Effector CD4-positive, alpha-beta T cell (primary cell): ENCODE data around the gene GUK1.
A peak's percentile ranks its signal among the peaks of the same experiment; 100 is the strongest.
"Not testable (repeated sequence)": the region's sequence is repeated elsewhere in the genome, so short reads cannot be mapped to it uniquely, and the experiment has no call there.

Experiments
- DNase-seq: peaks from one replicate; pipeline ENCODE4 v3.0.0-alpha.2; 2020

The GUK1 gene

GRCh38 chr1:228104526-228105269, 35.4 kb upstream of the GUK1 start:
- no peak for DNase-seq

DNA sequence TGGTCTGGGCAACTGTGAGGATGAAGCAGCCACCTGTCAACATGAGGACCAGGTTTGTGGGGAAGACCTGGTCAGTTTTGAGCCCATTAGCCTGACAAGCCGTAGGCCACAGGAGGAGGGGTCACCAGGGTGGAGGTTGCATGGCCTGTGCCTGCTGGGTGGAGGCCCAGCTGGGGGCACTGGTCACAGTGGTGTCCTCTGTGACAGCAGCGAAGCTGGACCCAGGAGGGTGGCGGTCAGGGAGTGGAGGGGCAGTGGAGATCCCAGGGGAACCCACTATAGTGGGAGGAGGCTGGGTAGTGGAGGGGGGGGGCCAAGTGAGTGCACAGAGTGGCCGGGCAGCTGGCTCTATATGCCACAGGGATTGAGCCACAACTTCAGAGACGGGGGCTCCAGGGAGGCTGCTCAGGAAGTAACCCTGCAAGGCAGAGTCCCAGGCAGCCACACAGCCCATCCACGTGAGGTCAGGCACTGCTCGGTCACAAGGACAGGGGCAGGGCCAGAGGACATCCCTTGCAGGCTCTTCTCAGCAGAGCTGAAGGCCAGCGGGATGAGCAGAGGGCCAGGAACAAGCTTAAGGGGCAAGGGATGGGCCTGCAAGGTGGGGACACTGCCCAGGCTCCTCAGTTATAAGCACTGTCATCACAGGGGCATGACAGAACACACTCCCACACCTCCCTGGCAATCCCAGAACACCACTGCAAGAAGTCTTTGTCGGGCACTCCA, 34.6 kb upstream of the GUK1 start:
- DNase-seq: no peak

DNA sequence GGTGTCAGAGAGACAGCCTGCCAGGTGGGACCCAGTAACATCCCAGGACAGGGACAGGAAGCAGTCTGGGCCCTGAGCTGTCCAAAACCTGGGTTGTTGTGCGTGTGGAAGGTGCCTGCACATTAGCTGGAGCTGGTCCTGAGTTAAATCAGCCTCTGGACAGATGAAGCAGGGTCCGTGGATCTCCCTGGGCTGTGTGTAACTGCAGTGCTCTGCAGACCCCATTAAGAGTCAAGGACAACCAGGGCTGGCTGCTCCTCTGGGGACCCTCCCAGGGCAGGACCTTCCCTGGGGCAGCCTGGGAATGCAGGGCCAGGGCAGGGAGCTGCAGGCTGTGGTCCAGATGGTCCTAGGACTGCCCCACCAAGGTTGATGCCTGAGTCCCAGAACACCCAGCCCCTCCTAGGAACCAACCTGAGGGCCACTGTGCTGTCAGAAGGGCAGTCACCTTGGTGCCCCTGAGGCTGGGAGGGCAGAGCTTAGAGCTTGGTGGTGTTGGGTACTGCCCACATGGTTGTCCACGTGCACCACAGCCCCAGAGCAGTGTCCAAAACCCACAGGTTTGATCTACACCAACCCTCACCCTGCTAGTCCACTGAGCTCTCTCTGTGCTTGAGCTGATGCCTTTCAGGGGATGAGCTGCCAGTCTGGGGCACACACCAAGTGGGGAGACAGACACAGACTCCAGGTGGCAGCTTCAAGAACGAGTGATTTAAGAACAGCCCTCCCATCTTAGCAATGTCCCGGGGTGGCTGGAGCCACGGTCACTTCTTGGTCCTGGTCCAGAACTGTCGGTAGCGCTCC, 33.9 kb upstream of the GUK1 start:
- no peak for DNase-seq

- no peak for DNase-seq
Observed at GRCh38 chr1:228106800-228107054, 33.4 kb upstream of the GUK1 start.

DNA sequence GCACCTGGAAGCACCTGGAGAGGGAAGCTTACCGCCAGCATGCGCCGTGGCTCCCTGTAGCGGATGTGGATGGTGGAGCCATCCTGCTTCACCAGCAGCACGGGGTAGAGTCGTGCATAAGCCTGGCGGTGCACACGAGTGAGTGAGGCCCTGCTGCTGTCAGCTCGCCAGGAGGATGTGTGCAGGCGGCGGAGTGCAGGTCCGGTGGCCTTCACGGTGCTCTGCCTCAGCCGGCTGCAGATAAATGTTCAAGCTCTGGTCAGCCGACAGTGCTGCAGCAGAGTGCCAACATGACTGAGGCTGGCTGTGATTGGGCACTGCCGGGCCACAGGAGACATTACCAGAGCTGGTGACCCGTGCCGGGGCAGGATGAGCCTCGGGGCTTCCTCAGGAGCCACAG, 32.4 kb upstream of the GUK1 start:
- DNase-seq: no peak

- DNase-seq: no peak
Observed at GRCh38 chr1:228108055-228108690, 31.9 kb upstream of the GUK1 start.

GRCh38 chr1:228108742-228109072, 31.4 kb upstream of the GUK1 start:
- DNase-seq: no peak

- peak; percentile 98 for DNase-seq
Observed at GRCh38 chr1:228109073-228109961, 30.8 kb upstream of the GUK1 start, which contains the start of gene MRPL55. Gene MRPL55 (minus strand): TSS chr1:228109299. CDS start chr1:228108260, 1,039 bp downstream.

- DNase-seq: no peak
Observed at GRCh38 chr1:228109962-228110488, 30.1 kb upstream of the GUK1 start.

- DNase-seq: no peak
Observed at GRCh38 chr1:228110556-228110955, 29.5 kb upstream of the GUK1 start.

- not testable (repeated sequence) for DNase-seq
Observed at GRCh38 chr1:228111315-228111714, 28.8 kb upstream of the GUK1 start.

DNA sequence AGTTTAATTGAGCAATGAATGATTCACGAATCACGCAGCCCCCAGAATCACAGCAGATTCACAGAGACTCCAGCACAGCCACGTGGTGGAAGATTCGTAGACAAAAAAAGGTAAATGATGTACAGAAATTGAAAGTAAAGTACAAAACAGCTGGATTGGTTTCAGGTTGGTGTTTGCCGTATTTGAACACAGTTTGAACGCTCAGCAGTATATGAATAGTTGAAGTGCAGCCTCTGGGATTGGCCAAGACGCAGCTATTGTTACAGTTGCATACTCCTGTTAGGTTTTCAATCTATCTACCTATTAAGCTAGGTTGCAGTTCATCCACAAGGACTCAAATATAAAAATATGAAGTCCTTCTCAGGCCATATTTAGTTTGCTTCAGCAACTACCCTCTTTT, 27.9 kb upstream of the GUK1 start:
- no peak for DNase-seq

GRCh38 chr1:228112617-228113016, 27.5 kb upstream of the GUK1 start:
- DNase-seq: no peak

- DNase-seq: no peak
Observed at GRCh38 chr1:228114827-228115226, 25.3 kb upstream of the GUK1 start.

DNA sequence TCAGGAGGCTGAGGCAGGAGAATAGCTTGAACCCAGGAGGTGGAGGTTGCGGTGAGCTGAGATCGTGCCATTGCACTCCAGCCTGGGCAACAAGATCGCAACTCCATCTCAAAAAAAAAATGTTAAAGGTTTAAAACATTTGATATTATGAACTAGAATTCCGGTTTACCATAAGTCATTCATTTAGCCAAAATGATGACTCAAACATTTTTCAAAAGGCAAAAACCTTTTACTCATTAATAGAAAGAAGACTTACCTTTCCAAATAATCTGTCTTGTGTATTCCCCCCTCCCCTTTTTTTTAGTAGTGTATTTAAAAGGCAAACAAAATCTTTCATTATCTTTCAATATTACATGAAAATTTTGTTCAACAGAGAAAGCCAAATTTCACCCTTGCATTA, 22.7 kb upstream of the GUK1 start:
- DNase-seq: no peak

- DNase-seq: no peak
Observed at GRCh38 chr1:228118040-228118439, 22.0 kb upstream of the GUK1 start.

DNA sequence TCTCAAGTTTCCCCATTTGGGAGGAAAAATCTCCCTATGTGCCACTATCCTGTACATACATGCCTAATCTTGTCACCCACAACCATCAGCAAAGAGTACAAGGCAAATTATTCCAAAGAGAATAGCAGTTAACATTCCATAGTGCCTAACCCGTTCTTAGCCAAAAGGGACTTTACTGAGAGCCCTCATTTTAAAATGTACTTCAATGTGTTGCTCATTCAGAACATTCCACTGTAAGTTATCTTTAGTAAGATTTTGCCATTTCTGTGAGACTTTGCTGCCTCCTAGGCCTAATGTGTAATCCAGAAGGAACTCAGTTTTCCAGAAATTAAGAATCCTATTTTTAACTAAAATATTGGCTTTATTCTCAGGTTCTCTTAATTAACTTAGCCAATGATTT, 19.7 kb upstream of the GUK1 start:
- no peak for DNase-seq

DNA sequence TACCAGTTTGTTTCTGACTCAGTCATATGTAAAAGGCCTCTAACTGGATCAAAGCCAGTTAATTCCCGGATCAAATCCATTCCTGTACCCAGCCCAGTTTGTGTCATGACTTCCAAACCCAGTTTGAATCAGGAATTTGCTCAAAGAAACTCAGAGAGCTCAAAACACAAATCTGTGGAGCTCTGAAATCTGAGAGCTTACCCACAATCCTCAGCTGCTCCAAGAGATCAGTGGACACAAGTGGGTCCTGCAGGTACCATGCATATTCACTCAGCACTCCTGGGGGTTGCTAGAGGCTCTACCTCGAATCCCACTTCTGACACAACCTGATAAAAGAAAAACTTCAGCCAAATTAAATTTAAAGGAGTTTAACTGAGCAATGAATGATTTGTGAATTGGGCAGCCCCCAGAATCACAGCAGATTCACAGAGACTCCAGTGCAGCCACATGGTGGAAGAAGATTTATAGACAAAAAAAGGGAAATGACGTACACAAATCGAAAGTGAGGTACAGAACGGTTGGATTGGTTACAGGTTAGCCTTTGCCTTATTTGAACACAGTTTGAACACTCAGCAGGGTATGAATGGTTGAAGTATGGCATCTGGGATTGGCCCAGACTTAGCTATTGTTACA, 19.1 kb upstream of the GUK1 start:
- DNase-seq: no peak

GRCh38 chr1:228122921-228123441, 17.1 kb upstream of the GUK1 start:
- DNase-seq: no peak

DNA sequence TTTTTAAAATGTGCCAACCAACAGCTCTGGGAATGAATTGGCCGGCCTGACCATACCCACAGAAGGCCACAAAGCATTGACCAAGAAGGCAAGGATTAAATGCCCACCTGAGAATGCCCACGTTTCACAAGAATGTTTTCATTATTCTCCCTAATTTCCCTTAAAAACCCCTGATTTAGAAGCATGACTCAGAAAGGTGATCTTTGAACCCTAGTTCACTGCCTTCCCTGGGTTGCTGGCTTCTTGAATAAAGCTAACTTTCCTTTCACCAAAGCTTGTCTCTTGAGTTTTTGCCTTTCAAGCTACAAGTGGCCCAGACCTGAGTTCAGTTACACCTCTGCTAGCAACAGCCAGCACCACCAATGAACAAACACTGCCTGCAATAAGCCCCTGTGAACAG, 16.6 kb upstream of the GUK1 start:
- no peak for DNase-seq

DNA sequence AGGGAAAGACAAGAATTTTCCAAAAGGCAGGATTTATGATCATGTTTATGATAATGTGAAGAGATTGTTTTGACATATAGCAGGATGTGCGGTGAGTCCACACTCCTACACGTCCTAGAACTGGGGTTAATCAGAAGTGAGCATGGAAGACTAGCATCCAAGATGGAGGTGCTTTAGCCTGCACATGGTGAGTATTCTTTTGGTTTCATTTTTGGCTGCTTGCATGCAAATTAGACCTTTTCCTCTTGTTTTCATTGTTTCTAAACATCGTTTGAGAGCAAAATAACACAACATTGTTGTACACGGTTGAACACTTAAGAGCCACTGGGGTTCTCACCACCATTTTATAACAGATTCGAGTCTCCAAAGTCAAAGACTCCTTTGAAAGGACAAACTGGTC, 14.9 kb upstream of the GUK1 start:
- DNase-seq: no peak
